GM12872 (cell line): ENCODE data around the gene ENOX2.

Experiments used
- CTCF ChIP-seq: IDR thresholded peaks from 3 replicates; pipeline ENCODE4 v1.5.1; 2011; ENCODE audit warnings: low read depth, mild to moderate bottlenecking, low read length, moderate library complexity; ENCODE audit not compliant: insufficient read depth

The ENOX2 gene

GRCh38 chrX:130705591-130705990 is 197.4 kb downstream of the ENOX2 start:
- no peak for TF ChIP-seq CTCF

GRCh38 chrX:130704053-130705038 is 198.7 kb downstream of the ENOX2 start:
- TF ChIP-seq CTCF = no peak

- TF ChIP-seq CTCF = no peak
These were observed 199.9 kb downstream of the ENOX2 start for GRCh38 chrX:130702867-130703707.

- TF ChIP-seq CTCF = no peak
These were observed 202.4 kb downstream of the ENOX2 start for GRCh38 chrX:130700629-130701028.

- TF ChIP-seq CTCF = no peak
These were observed 203.4 kb downstream of the ENOX2 start for GRCh38 chrX:130699618-130700017.

GRCh38 chrX:130696542-130696941 is 206.5 kb downstream of the ENOX2 start:
- no peak for TF ChIP-seq CTCF

GRCh38 chrX:130695931-130696330 is 207.1 kb downstream of the ENOX2 start:
- no peak for TF ChIP-seq CTCF
